ENCODE data around the gene ERBIN. TPM values are rescaled to one million over a fixed set of nuclear protein-coding genes. Genes with fewer than 3 reads are reported as not detected.

The ERBIN gene
- total and polyA plus RNA-seq, 9 of the 15 experiments (the other 6 are each of a cell fraction or from before 2014, with no cell fraction given), result 11.9 to 72.8 (median 41.7) TPM

- TF ChIP-seq ZNF282 (CRISPR knock-in tag; IDR thresholded peaks at IDR 0.05), result no peak
- no peak for TF ChIP-seq ELF1 (tag; IDR thresholded peaks at IDR 0.05)
- TF ChIP-seq GTF2A2 (tag; IDR thresholded peaks at IDR 0.05), result no peak
- TF ChIP-seq ZFP91 (CRISPR knock-in tag; IDR thresholded peaks at IDR 0.05), result no peak
- TF ChIP-seq TBL1XR1 (IDR thresholded peaks at IDR 0.05; ENCODE audit: low read length in 2 of 2), result no peak
- no peak for TF ChIP-seq CGGBP1 (CRISPR knock-in tag; IDR thresholded peaks at IDR 0.05)
- no peak for TF ChIP-seq DACH1 (IDR thresholded peaks at IDR 0.05; ENCODE audit: partially characterized antibody)
Measured at GRCh38 chr5:65933295-65933694, 6.9 kb downstream of the ERBIN start (continued).

- Histone ChIP-seq H3K9me1 (ENCODE audit: control insufficient read depth, insufficient read depth, low read length) (peaks cover 3% of the 10 kb centered on the region), H2AFZ (ENCODE audit: low read depth, low read length) (no peak overlapping the region), H3K27me3 (ENCODE audit: control insufficient read depth in 2 of 2, insufficient read depth in 2 of 2, low read length in 2 of 2) (no peaks in the 10 kb centered on the region), H3K9me3 (replicated peaks; ENCODE audit: control insufficient read depth, insufficient read depth, low read depth, low read length) (no peaks in the 10 kb centered on the region), H3K27ac (ENCODE audit: extremely low read depth, low read depth, low read length) (no peak overlapping the region), H4K20me1 (replicated peaks; ENCODE audit: control insufficient read depth, insufficient read depth, low read length) (peaks cover 6% of the 10 kb centered on the region; the same call in 1 of the 2 replicates), H3K36me3 (ENCODE audit: control insufficient read depth, insufficient read depth, low read length) (peaks cover 40% of the 10 kb centered on the region), H3K4me1 (replicated peaks in 1 of 2; ENCODE audit: control insufficient read depth in 2 of 2, insufficient read depth in 2 of 2, low read length in 2 of 2) (peaks cover 0 to 3% of the 10 kb centered on the region in 2 experiments; a peak in 1 of 5 replicates), H3K4me3 (no peak overlapping the region), H3K4me2 (ENCODE audit: insufficient read depth, low read length) (no peak overlapping the region), H3K9ac (ENCODE audit: insufficient read depth in 1 of 2, low read depth in 2 of 2, low read length in 2 of 2) (no peak overlapping the region), H3K79me2 (ENCODE audit: control insufficient read depth, insufficient read depth, low read length) (peaks cover 82% of the 10 kb centered on the region)
- ATAC-seq (no peak), DNase-seq (ENCODE audit: extremely low read depth in 1 of 4, low spot score in 3 of 4) (no peak), FAIRE-seq (no peak)
- in situ Hi-C loops (cut with MboI) (no loop called here), intact Hi-C loops (cut with micrococcal nuclease) (no loop called here)
- ChIA-PET CTCF (ENCODE audit: low intra/inter-chr PET ratio) (no interaction called here), POLR2A (no interaction called here)
- BruUV-seq (replicated peaks), result no TSS peak
- TF ChIP-seq FUS (optimal IDR thresholded peaks at IDR 0.05; ENCODE audit: low read depth, low read length), result no peak
- TF ChIP-seq KHSRP (IDR thresholded peaks at IDR 0.05), result no peak
- TF ChIP-seq SIN3B (IDR thresholded peaks at IDR 0.05; ENCODE audit: low read depth), result no peak
- TF ChIP-seq GTF2E2 (tag; IDR thresholded peaks at IDR 0.05), result no peak
- TF ChIP-seq ZBTB11 (CRISPR knock-in tag; IDR thresholded peaks at IDR 0.05), result no peak
- TF ChIP-seq ATF7 (IDR thresholded peaks at IDR 0.05), result no peak
- no peak for TF ChIP-seq ZFP1 (CRISPR knock-in tag; IDR thresholded peaks at IDR 0.05)
- TF ChIP-seq NFIC (IDR thresholded peaks at IDR 0.05), result no peak
- TF ChIP-seq ZNF778 (CRISPR knock-in tag; IDR thresholded peaks at IDR 0.05), result no peak
- TF ChIP-seq C11orf30 (IDR thresholded peaks at IDR 0.05; ENCODE audit: low read depth), result no peak
- WGBS (ENCODE audit: insufficient coverage, low coverage, missing lambda C conversion rate), result 94% methylated on average over 4 of the region's 5 CpGs
Measured at GRCh38 chr5:65938256-65938655, 11.9 kb downstream of the ERBIN start.

All from K562 (cell line).